GM21528 (cell line): Measurements from ENCODE around the gene CCDC87.
"Not testable (repeated sequence)": the region's sequence is repeated elsewhere in the genome, so short reads cannot be mapped to it uniquely, and the experiment has no call there.

ENCODE experiments used
- ATAC-seq: cut with Tn5 transposase; IDR thresholded peaks from one replicate; pipeline ENCODE4 v1.9.1; 2021; ENCODE audit warnings: mild to moderate bottlenecking, moderate library complexity; ENCODE audit not compliant: unreplicated experiment, low FRiP score

The CCDC87 gene

GRCh38 chr11:66592457-66593302, at the start of gene CCDC87, which contains the start of gene CCS:
TSS of gene CCDC87 (minus strand) at chr11:66593063. CDS start at chr11:66593015, 48 bp downstream.
TSS of gene CCS (plus strand) at chr11:66593185. CDS start at chr11:66593262, 77 bp downstream.
- peak; percentile 86 for ATAC-seq

DNA sequence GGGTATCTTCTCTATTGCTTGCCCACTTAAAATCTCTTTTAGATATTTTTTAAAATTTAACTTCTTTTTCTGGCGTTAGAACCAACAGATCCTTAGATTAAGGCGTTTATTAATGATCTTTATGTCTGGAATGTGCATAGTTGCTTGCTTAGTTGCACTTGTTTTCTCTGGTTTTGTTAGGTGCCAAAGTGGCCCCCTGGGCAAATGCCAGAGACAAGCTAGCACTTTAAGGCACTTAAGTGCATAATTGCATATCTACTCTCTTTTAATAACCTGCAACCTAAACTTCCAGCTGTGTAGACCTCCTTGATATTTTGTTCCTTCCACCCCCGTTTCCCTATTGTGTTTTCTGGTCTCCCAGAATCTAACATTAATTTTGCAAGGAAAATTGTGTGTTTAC, 49.0 kb upstream of the CCDC87 start:
- no peak for ATAC-seq

GRCh38 chr11:66639814-66640340, 47.0 kb upstream of the CCDC87 start:
- not testable (repeated sequence) for ATAC-seq

DNA sequence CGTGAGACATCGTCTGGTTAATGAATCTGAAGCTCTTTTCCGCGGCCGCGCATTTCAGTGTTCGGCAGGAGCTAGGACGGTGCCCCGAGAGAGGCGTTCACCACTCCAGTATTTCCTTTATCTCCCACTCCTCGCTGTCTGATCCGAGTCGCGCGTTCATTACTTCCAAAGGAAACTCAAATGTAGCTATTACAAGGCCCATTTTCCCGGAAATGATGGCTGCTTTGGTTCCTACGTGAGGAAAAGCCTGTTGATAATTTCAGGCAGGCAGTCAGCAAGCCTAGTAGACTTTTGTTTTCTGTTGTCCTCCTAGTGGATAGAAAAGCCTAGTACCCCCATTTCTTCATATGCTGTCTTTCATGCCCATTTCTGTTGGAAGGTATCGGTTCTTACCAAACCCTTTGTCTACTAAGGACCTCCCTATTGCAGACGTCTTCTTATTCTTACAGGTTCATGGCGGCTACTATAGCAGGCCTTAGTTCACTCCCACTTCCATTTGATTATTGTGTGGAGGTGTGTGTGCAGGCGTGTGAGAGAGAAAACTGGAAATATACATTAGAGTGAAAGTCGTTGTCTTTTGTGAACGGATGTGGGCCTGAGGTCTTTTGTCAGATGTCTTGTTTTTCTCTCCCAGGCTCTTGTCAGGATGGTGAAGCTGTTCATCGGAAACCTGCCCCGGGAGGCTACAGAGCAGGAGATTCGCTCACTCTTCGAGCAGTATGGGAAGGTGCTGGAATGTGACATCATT, 46.4 kb upstream of the CCDC87 start:
- ATAC-seq = no peak

DNA sequence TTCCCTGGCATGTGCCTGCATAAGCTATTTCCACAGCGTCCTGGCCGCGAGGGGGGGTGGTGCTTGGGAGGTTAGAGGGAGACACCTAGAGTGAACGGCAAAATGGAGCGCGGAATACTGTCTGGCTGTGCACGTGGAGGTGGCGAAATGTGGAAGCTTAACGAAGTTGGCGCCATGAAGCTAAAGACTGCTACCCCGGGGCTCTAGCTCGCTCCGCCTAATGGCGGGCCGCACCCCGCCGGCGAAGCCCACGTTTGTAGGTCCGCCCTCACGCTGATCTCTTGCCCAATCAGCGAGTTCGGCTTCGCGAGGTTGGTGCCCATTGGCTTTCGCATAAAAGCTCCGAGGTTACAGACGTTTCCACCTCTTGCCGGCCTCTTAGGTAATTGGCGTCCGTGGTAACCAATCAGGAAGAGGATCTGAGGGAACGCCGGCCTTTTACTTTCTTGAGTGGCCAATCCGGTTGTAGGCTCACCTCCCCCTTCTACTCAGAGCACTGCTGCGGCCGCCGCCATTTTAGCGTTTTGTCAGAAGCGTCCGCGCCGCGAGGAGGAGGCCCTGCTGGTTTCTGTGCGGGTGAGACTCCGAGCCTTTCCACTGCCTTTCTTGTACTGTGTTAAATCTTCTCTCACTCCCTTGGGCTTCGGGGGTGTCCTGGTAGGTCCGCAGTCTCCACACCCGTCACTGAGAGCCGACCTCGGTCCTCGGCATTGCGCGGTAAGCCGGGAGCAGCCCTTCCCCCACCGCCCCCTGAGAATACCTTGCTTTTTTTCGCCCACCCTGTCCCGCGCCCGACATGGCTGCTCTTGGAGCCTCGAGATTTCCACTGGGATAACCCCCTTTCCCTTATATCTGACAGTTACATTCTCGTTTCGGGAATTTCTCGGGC, 45.6 kb upstream of the CCDC87 start, which contains the start of gene RBM4:
Gene RBM4 (plus strand): TSS at position 527 of the 889 bp plus-strand sequence. CDS start 1,009 bp downstream, outside the sequence.
- ATAC-seq = peak; percentile 94

GRCh38 chr11:66637557-66638176, 44.8 kb upstream of the CCDC87 start:
- ATAC-seq = no peak

- ATAC-seq = no peak
These were observed 43.5 kb upstream of the CCDC87 start for GRCh38 chr11:66636411-66636810.

- no peak for ATAC-seq
These were observed 40.1 kb upstream of the CCDC87 start for GRCh38 chr11:66632952-66633351.

- ATAC-seq = no peak
These were observed 39.0 kb upstream of the CCDC87 start for GRCh38 chr11:66631883-66632282.

DNA sequence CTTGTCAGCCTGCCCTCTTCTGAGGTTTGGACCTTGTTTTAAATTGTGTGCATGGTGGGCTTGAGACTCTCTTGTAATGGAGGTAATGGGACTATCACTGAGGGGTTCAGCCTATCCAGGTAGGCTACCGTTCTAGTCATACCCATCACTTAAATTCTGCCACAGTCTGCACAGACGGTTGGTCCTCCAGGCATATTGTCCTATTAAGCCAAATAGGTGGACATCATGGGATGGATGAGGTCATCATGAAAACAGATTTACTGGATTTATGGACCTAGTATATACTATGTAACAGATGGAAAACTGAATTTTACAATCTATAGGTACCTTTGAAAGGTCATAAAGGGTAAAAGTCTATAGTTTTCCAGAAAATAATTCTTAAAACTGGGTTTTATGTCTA, 36.5 kb upstream of the CCDC87 start:
- ATAC-seq = no peak

GRCh38 chr11:66628061-66628603, 35.3 kb upstream of the CCDC87 start:
- no peak for ATAC-seq

DNA sequence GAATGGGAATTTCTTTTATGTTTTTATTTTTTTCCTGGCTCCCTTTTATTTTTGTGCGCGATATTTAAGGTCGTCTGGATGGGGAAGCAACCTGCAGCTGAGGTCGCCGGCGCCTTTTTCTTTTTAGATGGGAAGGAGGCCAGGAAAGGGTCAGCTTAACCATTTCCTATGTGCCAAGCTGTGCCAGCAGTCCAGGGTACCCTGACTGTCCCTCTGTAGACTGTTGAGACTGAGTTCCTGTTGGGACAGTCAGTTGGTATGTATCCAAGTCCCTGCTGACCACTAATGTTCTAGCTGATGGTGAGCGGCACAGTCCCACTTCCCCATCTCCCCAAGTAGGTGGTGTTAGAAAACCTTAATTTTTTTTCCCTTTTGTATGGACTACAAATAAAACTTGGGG, 34.1 kb upstream of the CCDC87 start:
- ATAC-seq = no peak

DNA sequence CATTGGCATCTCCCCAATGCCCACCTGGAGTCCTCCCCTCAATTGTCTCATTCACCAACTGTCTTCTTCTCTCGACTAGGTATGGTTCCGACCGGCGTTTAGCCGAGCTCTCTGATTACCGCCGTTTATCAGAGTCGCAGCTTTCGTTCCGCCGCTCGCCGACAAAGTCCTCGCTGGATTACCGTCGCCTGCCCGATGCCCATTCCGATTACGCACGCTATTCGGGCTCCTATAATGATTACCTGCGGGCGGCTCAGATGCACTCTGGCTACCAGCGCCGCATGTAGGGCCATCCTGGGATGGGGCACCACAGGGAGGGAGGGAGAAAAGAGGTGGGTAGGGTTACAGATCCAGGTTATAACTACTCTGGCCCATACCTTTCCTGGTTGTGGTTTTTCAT, 33.5 kb upstream of the CCDC87 start:
- ATAC-seq = no peak

- no peak for ATAC-seq
These were observed 32.9 kb upstream of the CCDC87 start for GRCh38 chr11:66625752-66626149.

GRCh38 chr11:66625041-66625751, 32.3 kb upstream of the CCDC87 start:
- ATAC-seq = no peak

DNA sequence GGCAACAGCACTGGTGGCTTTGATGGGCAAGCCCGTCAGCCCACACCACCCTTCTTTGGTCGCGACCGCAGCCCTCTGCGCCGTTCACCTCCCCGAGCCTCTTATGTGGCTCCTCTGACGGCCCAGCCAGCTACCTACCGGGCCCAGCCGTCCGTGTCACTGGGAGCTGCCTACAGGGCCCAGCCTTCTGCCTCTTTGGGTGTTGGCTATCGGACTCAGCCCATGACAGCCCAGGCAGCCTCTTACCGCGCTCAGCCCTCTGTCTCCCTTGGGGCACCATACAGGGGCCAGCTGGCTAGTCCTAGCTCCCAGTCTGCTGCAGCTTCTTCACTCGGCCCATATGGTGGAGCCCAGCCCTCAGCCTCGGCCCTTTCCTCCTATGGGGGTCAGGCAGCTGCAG, 31.6 kb upstream of the CCDC87 start:
- no peak for ATAC-seq

DNA sequence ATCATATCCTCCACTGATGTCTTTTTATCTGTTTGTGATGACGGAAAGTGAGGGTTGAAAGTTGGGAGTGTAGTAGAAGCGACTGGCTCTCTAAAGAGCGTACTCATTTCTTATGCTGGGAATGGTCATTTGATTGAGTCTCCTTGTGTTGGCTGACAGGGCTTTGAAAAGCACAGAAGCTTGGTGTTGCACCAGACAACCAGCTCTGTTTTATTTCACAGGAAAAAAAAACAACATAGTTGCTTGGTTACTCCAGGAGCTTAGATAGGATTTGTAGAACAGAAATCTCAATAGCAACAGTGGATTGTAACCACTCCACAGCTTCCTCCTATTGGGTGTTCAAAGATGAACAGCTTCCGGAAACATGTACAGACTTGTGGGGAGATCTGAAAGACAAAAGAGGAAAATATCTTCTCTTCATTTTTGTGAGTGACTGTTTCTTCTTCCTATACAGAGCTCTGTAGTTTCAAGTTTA, 26.3 kb upstream of the CCDC87 start:
- no peak for ATAC-seq

- no peak for ATAC-seq
These were observed 24.4 kb upstream of the CCDC87 start for GRCh38 chr11:66617155-66617834.
